Neural cell (in vitro differentiated cells): ENCODE measurements around the gene OLIG3. TPM values are rescaled to one million over a fixed set of nuclear protein-coding genes. Genes with fewer than 3 reads are reported as not detected.

ENCODE experiments used
- H2AFZ ChIP-seq: fragments of 200-600, 300-800 bp; sonication (generic), shearing (Covaris generic); 2 replicates; pipeline ENCODE4 v1.6.0; 2014; ENCODE audit warnings: low read depth, mild to moderate bottlenecking, antibody characterized with exemption, low read length, moderate library complexity
- H3F3A ChIP-seq: fragments of 200-600 bp; shearing (Covaris generic); 2 replicates; pipeline ENCODE4 v1.6.1; 2016; ENCODE audit warnings: mild to moderate bottlenecking, moderate library complexity, mixed read lengths, antibody characterized with exemption, low read length; ENCODE audit not compliant: insufficient read depth, poor library complexity, severe bottlenecking
- H3K27ac ChIP-seq: fragments of 200-600, 300-800 bp; sonication (generic), shearing (Covaris generic); 2 replicates; pipeline ENCODE4 v1.5.1; 2014; ENCODE audit warnings: mild to moderate bottlenecking, low read length, moderate library complexity
- H3K27me3 ChIP-seq: fragments of 300-800, 200-600 bp; sonication (generic), shearing (Covaris generic); 2 replicates; pipeline ENCODE4 v1.6.0; 2014; ENCODE audit warnings: mild to moderate bottlenecking, low read depth, low read length, moderate library complexity; ENCODE audit not compliant: insufficient read depth
- H3K36me3 ChIP-seq: fragments of 300-800, 200-600 bp; sonication (generic), shearing (Covaris generic); 2 replicates; pipeline ENCODE4 v1.5.1; 2014; ENCODE audit warnings: mild to moderate bottlenecking, antibody characterized with exemption, low read length, moderate library complexity; ENCODE audit not compliant: insufficient read depth
- H3K4me2 ChIP-seq: fragments of 300-800, 200-600 bp; sonication (generic), shearing (Covaris generic); 2 replicates; pipeline ENCODE4 v1.6.0; 2014; ENCODE audit warnings: mild to moderate bottlenecking, low read length
- H3K4me3 ChIP-seq: fragments of 300-800, 200-600 bp; sonication (generic), shearing (Covaris generic); 2 replicates; pipeline ENCODE4 v1.5.1; 2014; ENCODE audit warnings: mild to moderate bottlenecking, low read length, moderate library complexity
- H3K79me2 ChIP-seq: fragments of 200-600 bp; shearing (Covaris generic); replicated peaks from 2 replicates; pipeline ENCODE4 v1.6.0; 2014; ENCODE audit warnings: mild to moderate bottlenecking, low read length, moderate library complexity; ENCODE audit not compliant: insufficient read depth
- H3K9ac ChIP-seq: fragments of 300-800, 200-600 bp; sonication (generic), shearing (Covaris generic); 2 replicates; pipeline ENCODE4 v1.6.1; 2016; ENCODE audit warnings: mild to moderate bottlenecking, low read length, mixed read lengths
- H3K9me2 ChIP-seq: fragments of 200-600 bp; shearing (Covaris generic); 2 replicates; pipeline ENCODE4 v1.6.1; 2016; ENCODE audit warnings: mild to moderate bottlenecking, low read length, mixed read lengths; ENCODE audit not compliant: insufficient read depth
- H3K9me3 ChIP-seq: fragments of 200-600, 300-800 bp; sonication (generic), shearing (Covaris generic); 2 replicates; pipeline ENCODE4 v1.6.1; 2016; ENCODE audit warnings: mild to moderate bottlenecking, mixed run types, low read length, moderate library complexity, mixed read lengths
- H4K20me1 ChIP-seq: fragments of 200-600 bp; shearing (Covaris generic); 2 replicates; pipeline ENCODE4 v1.6.1; 2016; ENCODE audit warnings: mild to moderate bottlenecking, mixed run types; ENCODE audit not compliant: insufficient read depth
- CTCF ChIP-seq: fragments of 450-650 bp; IDR thresholded peaks from 2 replicates; pipeline ENCODE4 v1.5.1; 2014; ENCODE audit warnings: antibody characterized with exemption, mild to moderate bottlenecking, moderate library complexity; ENCODE audit not compliant: poor library complexity, severe bottlenecking
- EP300 ChIP-seq: fragments of 450-650 bp; conservative IDR thresholded peaks from 2 replicates; pipeline ENCODE4 v1.6.1; 2014; ENCODE audit warnings: antibody characterized with exemption, mild to moderate bottlenecking, moderate library complexity; ENCODE audit not compliant: poor library complexity, severe bottlenecking
- EZH2 ChIP-seq: fragments of 200-600, 300-800 bp; shearing (Covaris generic), sonication (generic); IDR thresholded peaks from 2 replicates; pipeline ENCODE4 v1.6.1; 2014; ENCODE audit warnings: antibody characterized with exemption, low read length, borderline replicate concordance, mild to moderate bottlenecking; ENCODE audit not compliant: insufficient read depth, poor library complexity, severe bottlenecking
- MXI1 ChIP-seq: fragments of 450-650 bp; conservative IDR thresholded peaks from 2 replicates; pipeline ENCODE4 v1.6.1; 2014; ENCODE audit warnings: antibody characterized with exemption, mild to moderate bottlenecking; ENCODE audit not compliant: poor library complexity, severe bottlenecking
- POLR2AphosphoS5 ChIP-seq: IDR thresholded peaks from 2 replicates; pipeline ENCODE4 v1.6.1; 2012
- RAD21 ChIP-seq: fragments of 450-650 bp; conservative IDR thresholded peaks from 2 replicates; pipeline ENCODE4 v1.6.1; 2014; ENCODE audit warnings: antibody characterized with exemption, mild to moderate bottlenecking, moderate library complexity
- SMC3 ChIP-seq: fragments of 450-650 bp; conservative IDR thresholded peaks from 2 replicates; pipeline ENCODE4 v1.6.1; 2014; ENCODE audit warnings: antibody characterized with exemption, mild to moderate bottlenecking, moderate library complexity; ENCODE audit not compliant: poor library complexity
- TAF1 ChIP-seq: IDR thresholded peaks from 2 replicates; pipeline ENCODE4 v1.6.1; 2012; ENCODE audit warnings: low read depth
- polyA plus RNA-seq: library from polyadenylated mRNA; depleted of rRNA; stranded (reverse); fragments of >200 nt; gene quantifications from 2 replicates; pipeline ENCODE4 v1.2.3, GENCODE V29; 2014
- TF ChIP-seq, protein P1 (sequence below): IDR thresholded peaks from 2 replicates; pipeline ENCODE4 v1.6.1; 2012; ENCODE audit warnings: borderline replicate concordance

The OLIG3 gene
- polyA plus RNA-seq, 1 donor from 2014 or later = not detected

GRCh38 chr6:137530404-137530803 lies 36.2 kb upstream of the OLIG3 start:
- Histone ChIP-seq H3K4me3 (no peak overlapping the region), H3K9me3 (no peaks in the 10 kb centered on the region), H3K9me2 (no peaks in the 10 kb centered on the region), H3K36me3 (no peaks in the 10 kb centered on the region), H3K27ac (no peak overlapping the region), H3K4me2 (no peak overlapping the region), H3K79me2 (no peaks in the 10 kb centered on the region), H2AFZ (no peak overlapping the region), H3F3A (no peaks in the 10 kb centered on the region), H4K20me1 (no peaks in the 10 kb centered on the region), H3K27me3 (no peaks in the 10 kb centered on the region), H3K9ac (no peak overlapping the region)
- TF ChIP-seq TAF1 (no peak), MXI1 (no peak), SMC3 (no peak), EP300 (no peak), POLR2AphosphoS5 (no peak), CTCF (no peak), EZH2 (no peak), RAD21 (no peak)
- TF ChIP-seq, protein P1, sequence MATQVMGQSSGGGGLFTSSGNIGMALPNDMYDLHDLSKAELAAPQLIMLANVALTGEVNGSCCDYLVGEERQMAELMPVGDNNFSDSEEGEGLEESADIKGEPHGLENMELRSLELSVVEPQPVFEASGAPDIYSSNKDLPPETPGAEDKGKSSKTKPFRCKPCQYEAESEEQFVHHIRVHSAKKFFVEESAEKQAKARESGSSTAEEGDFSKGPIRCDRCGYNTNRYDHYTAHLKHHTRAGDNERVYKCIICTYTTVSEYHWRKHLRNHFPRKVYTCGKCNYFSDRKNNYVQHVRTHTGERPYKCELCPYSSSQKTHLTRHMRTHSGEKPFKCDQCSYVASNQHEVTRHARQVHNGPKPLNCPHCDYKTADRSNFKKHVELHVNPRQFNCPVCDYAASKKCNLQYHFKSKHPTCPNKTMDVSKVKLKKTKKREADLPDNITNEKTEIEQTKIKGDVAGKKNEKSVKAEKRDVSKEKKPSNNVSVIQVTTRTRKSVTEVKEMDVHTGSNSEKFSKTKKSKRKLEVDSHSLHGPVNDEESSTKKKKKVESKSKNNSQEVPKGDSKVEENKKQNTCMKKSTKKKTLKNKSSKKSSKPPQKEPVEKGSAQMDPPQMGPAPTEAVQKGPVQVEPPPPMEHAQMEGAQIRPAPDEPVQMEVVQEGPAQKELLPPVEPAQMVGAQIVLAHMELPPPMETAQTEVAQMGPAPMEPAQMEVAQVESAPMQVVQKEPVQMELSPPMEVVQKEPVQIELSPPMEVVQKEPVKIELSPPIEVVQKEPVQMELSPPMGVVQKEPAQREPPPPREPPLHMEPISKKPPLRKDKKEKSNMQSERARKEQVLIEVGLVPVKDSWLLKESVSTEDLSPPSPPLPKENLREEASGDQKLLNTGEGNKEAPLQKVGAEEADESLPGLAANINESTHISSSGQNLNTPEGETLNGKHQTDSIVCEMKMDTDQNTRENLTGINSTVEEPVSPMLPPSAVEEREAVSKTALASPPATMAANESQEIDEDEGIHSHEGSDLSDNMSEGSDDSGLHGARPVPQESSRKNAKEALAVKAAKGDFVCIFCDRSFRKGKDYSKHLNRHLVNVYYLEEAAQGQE = no peak

DNA sequence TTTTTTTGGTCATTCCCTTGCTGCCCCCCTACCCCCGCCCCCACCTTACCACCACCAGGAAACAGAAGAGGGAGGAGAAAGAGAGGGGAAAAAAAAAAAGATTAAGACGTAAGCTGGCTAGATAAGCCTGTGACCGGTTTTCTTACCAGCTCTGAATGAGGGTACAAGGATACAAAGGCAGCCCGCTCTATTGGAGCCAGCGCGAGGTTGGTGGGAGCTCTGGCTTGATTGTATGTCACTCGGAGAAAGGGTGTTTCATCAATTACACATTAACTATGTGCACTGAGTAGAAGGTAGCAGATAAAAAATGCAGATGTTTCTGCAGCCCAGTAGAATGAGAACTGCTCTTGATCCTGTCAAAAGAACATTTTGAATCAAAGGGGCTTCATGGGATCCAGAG lies 28.6 kb upstream of the OLIG3 start:
- H3K9me3 ChIP-seq = no peaks in the 10 kb centered on the region
- no peak overlapping the region for H3K9ac ChIP-seq
- no peaks in the 10 kb centered on the region for H4K20me1 ChIP-seq
- no peak for TF ChIP-seq CTCF
- no peak for TF ChIP-seq EZH2
- no peak for TF ChIP-seq SMC3
- no peak for TF ChIP-seq TAF1
- TF ChIP-seq EP300 = no peak
- no peak for TF ChIP-seq RAD21
- TF ChIP-seq, protein P1 = no peak
- TF ChIP-seq MXI1 = no peak
- TF ChIP-seq POLR2AphosphoS5 = no peak
- no peak overlapping the region for H3K4me3 ChIP-seq
- H3F3A ChIP-seq = no peaks in the 10 kb centered on the region
- H3K27ac ChIP-seq = no peak overlapping the region
- no peak overlapping the region for H2AFZ ChIP-seq
- no peaks in the 10 kb centered on the region for H3K36me3 ChIP-seq
- no peaks in the 10 kb centered on the region for H3K9me2 ChIP-seq
- H3K4me2 ChIP-seq = no peak overlapping the region
- H3K79me2 ChIP-seq = no peaks in the 10 kb centered on the region
- H3K27me3 ChIP-seq = no peaks in the 10 kb centered on the region
